Fibroblast of villous mesenchyme (primary cell): ENCODE results near the gene NMU. TPM values are rescaled to one million over a fixed set of nuclear protein-coding genes. Genes with fewer than 3 reads are reported as not detected.
"Not testable (repeated sequence)": the region's sequence is repeated elsewhere in the genome, so short reads cannot be mapped to it uniquely, and the experiment has no call there.

ENCODE experiments used
- DNase-seq: peaks from one replicate; pipeline ENCODE4 v3.0.0-alpha.2; 2010; ENCODE audit warnings: low read depth
- H3K4me3 ChIP-seq: 2 replicates; pipeline ENCODE4 v1.5.1; 2011; ENCODE audit warnings: low read depth, mild to moderate bottlenecking, low read length
- total RNA-seq: library from RNA; depleted of rRNA; stranded (reverse); fragments of >200 nt; gene quantifications from 2 replicates; pipeline ENCODE4 v1.2.3, GENCODE V29; 2012
- TF ChIP-seq, protein P1 (sequence below): IDR thresholded peaks from 2 replicates; pipeline ENCODE4 v1.5.1; 2012; ENCODE audit warnings: low read depth, mild to moderate bottlenecking, low read length; ENCODE audit not compliant: insufficient read depth

The NMU gene, protein sequence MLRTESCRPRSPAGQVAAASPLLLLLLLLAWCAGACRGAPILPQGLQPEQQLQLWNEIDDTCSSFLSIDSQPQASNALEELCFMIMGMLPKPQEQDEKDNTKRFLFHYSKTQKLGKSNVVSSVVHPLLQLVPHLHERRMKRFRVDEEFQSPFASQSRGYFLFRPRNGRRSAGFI
- total RNA-seq = not detected in 2 replicates

DNA sequence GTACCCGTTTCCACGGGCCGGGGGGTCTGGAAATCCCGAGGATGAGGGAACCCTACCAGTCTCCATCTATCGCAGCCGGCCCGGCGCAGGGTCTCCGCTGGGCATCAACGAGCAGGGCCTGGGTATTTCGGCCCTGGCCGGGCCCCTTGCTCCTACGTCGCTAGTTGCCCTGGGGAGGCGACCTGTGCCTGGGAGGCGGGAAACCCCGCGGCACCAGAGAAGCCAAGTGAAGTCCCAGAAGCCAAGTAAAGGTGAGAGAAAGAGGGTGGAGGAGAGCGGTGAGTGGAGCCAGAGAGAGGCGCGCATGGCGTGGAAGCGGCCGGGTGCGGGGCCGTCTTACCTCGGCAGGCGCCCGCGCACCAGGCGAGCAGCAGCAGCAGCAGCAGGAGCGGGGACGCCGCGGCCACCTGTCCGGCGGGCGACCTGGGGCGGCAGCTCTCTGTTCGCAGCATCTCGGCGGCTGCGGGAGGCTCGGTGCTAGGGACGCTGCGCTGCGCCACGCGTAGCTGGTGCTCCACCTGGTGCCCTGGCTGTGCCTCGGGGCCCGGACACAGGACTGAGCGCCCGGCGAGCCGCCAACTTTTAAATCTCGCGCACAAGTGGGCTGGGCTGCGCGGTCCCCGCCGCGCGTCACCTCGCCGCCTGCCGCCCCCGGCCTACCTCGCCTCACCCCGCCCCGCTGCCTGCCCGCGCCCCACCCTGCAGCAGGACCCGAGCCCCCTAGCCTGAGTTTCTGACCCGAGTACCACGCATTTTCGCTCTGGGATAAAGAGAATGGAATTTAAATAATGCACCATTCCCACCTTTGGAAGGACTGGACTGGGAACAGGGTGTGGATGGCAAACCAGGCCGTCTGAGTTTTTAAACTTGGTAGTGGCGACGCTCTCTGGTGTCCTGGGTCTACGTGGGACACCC lies at the start of gene NMU:
Gene NMU (minus strand): TSS at position 558 of the 915 bp plus-strand sequence. CDS start 106 bp downstream, at position 452.
- DNase-seq = no peak
- peak within 1 kb of the TSS; percentile 9 for H3K4me3 ChIP-seq
- TF ChIP-seq, protein P1, sequence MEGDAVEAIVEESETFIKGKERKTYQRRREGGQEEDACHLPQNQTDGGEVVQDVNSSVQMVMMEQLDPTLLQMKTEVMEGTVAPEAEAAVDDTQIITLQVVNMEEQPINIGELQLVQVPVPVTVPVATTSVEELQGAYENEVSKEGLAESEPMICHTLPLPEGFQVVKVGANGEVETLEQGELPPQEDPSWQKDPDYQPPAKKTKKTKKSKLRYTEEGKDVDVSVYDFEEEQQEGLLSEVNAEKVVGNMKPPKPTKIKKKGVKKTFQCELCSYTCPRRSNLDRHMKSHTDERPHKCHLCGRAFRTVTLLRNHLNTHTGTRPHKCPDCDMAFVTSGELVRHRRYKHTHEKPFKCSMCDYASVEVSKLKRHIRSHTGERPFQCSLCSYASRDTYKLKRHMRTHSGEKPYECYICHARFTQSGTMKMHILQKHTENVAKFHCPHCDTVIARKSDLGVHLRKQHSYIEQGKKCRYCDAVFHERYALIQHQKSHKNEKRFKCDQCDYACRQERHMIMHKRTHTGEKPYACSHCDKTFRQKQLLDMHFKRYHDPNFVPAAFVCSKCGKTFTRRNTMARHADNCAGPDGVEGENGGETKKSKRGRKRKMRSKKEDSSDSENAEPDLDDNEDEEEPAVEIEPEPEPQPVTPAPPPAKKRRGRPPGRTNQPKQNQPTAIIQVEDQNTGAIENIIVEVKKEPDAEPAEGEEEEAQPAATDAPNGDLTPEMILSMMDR = no peak

- no peak for DNase-seq
- H3K4me3 ChIP-seq = no peak overlapping the region
- TF ChIP-seq, protein P1 = no peak
Observed at GRCh38 chr4:55684276-55684675, 48.2 kb upstream of the NMU start.

DNA sequence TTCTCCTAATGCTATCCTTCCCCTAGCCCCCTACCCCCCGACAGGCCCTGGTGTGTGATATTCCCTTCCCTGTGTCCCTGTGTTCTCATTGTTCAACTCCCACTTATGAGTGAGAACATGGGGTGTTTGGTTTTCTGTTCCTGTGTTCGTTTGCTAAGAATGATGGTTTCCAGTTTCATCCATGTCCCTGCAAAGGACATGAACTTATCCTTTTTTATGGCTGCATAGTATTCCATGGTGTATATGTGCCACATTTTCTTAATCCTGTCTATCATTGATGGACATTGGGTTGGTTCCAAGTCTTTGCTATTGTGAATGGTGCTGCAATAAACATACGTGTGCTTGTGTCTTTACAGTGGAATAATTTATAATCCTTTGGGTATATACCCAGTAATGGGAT lies 46.7 kb upstream of the NMU start:
- DNase-seq, H3K4me3 ChIP-seq: not testable (repeated sequence)

- no peak overlapping the region for H3K4me3 ChIP-seq
- TF ChIP-seq, protein P1 = no peak
- no peak for DNase-seq
Observed at GRCh38 chr4:55682295-55682694, 46.2 kb upstream of the NMU start.

DNA sequence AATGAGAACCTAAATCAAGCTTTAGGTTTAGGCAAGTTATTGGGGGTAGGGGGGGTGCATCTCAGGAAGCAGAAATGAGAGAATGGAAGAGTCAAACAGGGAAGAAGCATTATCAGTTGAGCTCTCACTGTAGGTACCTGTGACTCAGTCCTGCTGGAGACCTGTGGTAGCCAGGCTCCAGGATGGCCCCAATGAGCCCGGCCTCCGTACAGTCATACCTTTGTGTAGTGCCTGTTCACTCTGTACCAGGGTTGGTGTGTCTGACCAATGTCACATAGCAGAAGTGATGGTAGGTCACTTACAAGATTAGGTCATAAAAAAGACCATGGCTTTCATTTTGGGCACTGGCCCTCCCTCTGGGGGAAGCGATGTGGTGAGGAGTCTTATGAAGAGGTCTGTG lies 45.3 kb upstream of the NMU start:
- H3K4me3 ChIP-seq = no peak overlapping the region
- DNase-seq = no peak
- TF ChIP-seq, protein P1 = no peak

DNA sequence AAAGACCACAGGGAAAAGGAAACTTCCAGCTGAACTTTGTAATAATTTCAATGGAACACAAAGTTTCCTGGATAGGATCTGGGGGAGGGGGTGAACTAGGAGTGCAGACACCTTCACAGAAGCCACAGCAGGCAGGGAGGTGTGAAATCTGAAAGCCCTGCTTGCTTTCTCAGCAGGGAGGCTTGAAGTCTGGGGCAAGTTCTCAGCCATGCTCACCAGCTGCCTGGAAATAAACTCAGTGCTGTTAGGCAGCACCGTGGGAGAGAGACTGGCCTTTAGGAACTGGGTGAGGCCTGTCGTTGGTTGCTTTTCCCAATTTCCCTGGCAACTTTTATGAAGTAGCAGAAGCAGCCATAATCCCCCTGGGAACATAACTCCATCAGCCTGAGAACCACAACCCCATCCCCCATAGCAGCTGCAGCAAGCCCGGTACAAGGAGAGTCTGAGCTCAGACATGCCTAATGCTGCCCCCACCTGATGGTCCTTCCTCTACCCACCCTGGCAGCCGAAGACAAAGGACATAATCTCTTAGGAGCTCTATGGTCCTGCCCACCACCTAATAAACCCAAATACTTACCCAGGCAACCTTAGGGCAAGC lies 39.2 kb upstream of the NMU start:
- H3K4me3 ChIP-seq = no peak overlapping the region
- DNase-seq = peak; percentile 3
- TF ChIP-seq, protein P1 = no peak

GRCh38 chr4:55673424-55673823 lies 37.3 kb upstream of the NMU start:
- TF ChIP-seq, protein P1 = no peak
- H3K4me3 ChIP-seq = no peak overlapping the region
- DNase-seq = no peak
